HUDEP-2 (cell line): ENCODE results near the gene HOXC13.

ENCODE experiments used
- DNase-seq, 76 experiments: peaks; one replicate each; lab custom pipeline; 2025; ENCODE audit not compliant: unreplicated experiment in 76 of 76; lab: John Stamatoyannopoulos, UW

HOXC13 gene

DNA sequence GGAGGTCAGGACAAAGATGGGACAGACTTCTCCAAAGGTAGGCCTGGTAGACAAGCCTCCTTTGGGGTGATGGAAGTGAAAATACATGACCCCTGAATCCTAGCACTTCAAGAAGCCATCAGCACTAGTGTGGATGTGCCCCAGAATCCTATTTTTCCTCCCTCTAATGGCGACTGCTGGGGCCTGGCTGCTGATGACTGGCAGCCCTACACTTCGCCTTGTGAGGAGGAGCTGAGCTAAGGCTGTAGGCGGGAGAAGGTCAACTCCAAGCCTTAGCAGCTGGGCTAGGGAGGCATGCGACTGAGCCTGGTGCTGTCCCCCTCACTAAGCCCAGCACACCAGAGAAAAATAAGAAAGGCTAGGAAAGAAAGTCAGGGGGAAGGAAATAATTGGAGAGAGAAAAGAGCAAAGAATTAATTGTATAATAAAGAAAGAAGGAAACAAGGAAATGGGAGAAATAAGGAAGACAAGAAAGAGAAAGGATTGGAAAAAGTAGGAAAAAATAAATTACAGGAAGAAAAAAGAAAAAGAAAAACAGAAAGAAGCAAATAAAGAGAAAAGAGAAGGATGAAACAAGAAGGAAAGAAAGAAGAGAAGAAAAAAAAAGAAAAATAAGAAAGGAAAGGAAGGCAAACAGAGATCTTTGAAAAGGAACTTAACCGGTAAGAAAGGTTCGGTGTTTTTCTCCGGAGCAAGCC, 41.6 kb downstream of the HOXC13 start:
- no peak for DNase-seq

GRCh38 chr12:53980802-53981496, 42.3 kb downstream of the HOXC13 start:
- no peak for DNase-seq

- DNase-seq = no peak
Measured at GRCh38 chr12:53981634-53982565, 43.3 kb downstream of the HOXC13 start.

- no peak for DNase-seq
Measured at GRCh38 chr12:53982648-53983567, 44.3 kb downstream of the HOXC13 start.

DNA sequence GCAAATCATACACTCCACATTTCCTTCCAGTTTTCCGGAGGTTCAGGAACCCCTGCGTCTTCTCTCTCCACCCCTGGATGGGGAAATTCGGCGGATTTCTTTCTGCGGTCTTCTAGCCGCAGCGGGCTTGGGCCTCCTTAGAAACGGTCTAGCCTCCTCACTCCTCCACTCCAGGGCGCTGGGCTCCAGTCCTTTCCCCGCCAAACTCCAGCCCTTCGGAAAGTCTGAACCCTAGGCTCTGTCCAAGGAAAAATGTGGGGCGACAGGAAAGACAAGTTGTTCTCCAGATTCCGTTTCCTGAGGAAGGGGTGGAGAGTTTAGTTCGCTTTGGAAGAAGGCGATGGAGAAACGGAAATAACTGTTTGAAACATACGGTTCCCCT, 44.9 kb downstream of the HOXC13 start:
- DNase-seq = no peak

DNA sequence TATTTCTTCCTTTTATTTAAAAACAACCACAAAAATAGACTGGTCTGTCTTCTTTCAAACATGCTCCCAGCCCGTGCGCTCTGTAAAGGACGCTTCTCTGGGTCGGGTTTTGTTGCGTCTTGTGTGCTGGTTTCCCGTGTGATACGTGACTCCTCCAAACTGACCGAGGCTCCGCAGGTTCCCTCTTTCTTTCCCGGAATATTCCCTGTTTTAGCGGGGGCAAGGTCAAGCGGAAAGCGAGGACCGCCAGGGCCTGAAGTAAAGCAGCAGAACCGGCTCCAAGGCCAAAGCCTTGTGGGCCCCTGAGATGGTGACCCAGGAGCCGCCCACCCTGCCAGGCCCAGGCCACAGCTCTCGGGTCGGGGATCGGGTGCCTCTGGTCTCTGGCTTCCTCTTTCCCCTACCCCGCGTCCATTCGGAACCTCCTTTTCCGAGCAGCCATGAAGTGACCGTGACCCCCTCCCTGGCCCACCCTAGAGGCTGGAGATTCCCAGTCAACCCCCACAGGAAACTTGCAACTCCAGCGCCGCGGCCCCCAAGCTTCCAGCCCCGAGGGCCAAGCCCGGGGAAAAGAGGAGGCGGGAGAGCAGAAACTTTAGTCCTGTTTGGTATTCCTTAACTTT, 45.4 kb downstream of the HOXC13 start:
- no peak for DNase-seq

DNA sequence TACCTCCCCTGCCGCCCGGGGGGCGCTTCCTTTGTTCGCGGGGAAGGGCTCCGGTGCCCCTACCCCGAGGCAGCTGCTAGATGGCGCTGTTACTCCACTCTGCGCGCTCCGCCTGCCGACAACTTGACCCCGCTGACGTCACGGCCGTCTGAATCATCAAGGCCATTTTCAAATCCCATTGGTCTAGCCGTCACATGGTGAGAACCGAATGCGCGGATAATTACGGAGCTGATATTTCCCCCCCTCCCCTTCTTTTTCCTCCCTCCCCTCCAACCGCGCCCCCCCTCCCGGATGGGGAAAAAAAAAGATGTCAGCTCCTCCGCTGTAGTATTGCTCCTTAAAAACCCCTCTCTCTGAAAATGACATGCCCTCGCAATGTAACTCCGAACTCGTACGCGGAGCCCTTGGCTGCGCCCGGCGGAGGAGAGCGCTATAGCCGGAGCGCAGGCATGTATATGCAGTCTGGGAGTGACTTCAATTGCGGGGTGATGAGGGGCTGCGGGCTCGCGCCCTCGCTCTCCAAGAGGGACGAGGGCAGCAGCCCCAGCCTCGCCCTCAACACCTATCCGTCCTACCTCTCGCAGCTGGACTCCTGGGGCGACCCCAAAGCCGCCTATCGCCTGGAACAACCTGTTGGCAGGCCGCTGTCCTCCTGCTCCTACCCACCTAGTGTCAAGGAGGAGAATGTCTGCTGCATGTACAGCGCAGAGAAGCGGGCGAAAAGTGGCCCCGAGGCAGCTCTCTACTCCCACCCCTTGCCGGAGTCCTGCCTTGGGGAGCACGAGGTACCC, 46.5 kb downstream of the HOXC13 start, which contains the start of gene HOXC10:
HOXC10 (plus strand) TSS at position 246 of the 791 bp plus-strand sequence; CDS start at position 360, 114 bp downstream.
- peak in 72 of 76 experiments; percentile 23 to 90 (median 74) for DNase-seq

GRCh38 chr12:53985692-53985993, 47.0 kb downstream of the HOXC13 start:
- no peak for DNase-seq

DNA sequence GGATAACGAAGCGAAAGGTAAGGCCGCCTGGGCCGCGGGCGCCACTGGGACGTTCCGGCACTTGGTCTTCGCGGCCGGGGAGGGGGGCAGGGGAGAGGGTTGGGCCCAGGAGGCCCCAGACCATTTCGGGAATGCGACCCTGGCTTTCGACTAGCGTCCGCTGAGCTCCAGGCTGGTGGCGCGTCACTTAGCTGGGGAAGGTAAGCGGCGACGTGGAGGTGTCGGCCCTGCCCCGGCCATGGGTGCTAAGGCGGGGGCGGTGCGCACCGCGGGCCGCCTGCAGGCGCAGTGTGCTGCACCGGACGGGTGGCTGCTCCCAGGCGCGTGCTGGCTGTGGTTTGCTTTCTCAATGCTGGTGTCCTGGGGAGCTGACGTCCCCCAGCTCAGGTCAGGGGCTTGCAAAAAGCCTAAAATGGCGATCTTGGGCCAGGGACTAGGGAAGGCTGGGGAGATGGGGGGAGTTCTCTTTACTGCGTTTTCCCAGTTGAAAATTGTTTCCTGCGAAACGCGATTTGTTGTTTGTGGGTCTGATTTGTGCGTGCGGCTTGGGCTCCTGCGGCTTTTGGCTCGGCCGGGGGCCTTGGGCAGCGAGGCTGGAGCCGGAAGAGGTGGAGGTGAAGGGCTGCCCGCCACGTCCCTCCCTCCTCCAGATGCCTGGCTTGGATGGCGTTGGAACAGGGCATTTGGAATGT, 47.5 kb downstream of the HOXC13 start:
- peak in 2 of 76 experiments; percentile 16 to 19 for DNase-seq

DNA sequence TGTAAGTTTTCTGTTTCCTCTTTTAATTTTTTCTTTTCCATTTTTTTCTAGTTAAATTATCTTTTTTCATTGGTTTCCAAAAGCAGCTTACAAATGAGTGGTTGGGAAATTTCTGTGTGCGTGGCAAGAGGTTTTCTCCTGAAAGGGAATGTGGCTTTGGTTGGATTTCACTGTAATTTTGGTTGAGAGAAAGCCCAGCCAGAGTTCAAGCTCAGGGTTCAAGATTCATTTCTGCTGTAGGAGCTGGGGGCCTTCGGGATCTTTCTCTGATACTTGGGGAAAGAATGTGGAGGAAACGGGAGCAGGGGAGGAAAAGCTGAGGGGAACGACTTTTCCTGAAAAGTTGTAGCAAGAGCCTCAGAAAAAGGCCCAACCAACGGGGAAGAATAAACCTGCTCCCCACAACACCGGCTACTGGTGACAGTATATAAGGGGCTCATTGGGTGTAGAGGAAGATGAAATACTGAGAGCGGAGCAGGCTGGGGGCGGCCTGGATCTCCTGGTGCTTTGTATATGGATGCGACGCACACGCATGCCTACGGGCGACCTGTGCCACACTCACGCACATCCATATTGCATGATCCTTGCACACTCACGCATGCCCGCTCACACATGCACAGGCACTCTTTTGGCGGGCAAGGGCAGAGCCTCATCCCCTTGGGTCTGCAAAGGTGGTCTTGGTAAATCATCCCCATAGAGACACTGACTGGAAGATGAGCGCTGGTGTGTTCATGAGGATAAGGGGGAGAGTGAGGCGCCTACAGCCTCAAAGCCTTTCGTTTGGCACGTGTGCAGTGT, 48.3 kb downstream of the HOXC13 start:
- no peak for DNase-seq

GRCh38 chr12:53987787-53988230, 49.2 kb downstream of the HOXC13 start:
- DNase-seq = no peak

GRCh38 chr12:53988541-53989226, 50.1 kb downstream of the HOXC13 start:
- DNase-seq = no peak

DNA sequence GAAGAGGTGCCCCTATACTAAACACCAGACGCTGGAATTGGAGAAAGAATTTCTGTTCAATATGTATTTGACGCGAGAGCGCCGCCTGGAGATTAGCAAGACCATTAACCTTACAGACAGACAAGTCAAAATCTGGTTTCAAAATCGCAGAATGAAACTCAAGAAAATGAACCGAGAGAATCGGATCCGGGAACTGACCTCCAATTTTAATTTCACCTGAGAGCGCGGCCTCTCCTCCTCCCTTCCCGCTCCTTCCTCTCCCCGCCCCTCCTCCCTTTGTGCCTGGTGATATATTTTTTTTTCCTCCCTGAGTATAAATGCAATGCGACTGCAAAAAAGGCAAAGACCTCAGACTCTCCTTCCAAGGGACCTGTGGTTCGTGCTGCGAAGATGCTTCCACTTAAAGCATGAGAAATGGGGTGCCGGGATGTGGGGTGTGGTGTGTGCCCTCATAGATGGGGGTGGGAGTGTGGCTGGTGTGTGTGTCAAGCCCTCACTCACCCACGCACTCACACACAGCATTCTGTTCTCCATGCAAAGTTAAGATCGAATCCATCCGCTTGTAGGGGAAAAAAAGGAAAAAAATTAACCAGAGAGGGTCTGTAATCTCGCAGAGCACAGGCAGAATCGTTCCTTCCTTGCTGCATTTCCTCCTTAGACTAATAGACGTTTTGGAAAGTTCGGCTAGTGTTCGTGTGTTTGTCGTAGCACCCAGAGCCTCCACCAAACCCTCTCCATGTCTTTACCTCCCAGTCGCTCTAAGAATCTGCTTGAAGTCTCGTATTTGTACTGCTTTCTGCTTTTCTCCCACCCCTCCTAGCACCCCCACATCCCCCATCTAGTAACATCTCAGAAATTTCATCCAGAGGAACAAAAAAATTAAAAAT, 50.8 kb downstream of the HOXC13 start:
- DNase-seq = peak in 21 of 76 experiments; percentile 3 to 40 (median 17)

DNA sequence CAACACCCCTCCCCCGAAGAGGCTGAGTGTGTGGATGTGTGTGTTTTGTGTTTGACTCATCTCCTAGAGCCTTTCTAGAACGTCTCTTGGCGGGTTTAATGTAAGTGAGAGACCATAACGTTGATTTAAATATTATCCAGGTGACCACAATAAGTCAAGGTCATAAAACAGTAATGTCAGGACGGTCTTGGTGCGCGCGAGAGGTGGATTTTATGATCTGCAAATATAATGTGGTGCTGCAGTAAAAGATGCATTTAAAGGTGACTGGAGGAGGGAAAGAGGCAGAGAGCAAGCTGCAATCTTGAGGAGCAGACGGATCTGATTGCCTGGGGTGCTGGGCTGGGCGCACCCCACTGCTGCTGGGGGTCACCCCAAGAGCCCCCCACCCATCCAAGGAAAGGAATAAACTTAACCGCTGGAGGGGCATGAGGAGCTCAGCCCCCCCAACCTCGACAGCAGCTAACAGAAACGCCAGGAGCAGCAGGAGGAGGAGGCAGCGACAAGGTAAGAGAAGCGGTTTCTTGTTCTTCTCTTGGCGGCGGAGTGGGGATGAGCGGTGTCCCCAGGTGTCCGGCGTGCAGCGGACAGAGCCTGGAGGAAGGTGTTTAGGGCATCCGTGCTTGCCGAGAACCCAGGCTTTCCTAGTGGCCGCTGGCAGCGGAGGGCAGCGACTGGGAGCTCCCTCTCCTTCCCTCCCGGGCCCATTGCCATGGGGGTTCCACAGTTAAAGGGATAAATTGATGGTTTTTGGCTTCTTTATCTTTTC, 51.9 kb downstream of the HOXC13 start:
- no peak for DNase-seq

- no peak for DNase-seq
Measured at GRCh38 chr12:53991077-53991460, 52.4 kb downstream of the HOXC13 start.
